Measurements from ENCODE around the gene SLC19A1.

SLC19A1 gene

GRCh38 chr21:45557616-45558043 is 15.4 kb upstream of the SLC19A1 start:
- no peak for DNase-seq

- DNase-seq, result no peak
Observed at GRCh38 chr21:45556645-45557615, 14.7 kb upstream of the SLC19A1 start.

GRCh38 chr21:45556302-45556644 is 14.0 kb upstream of the SLC19A1 start:
- no peak for DNase-seq

- no peak for DNase-seq
Observed at GRCh38 chr21:45555557-45556301, 13.5 kb upstream of the SLC19A1 start.

- DNase-seq, result no peak
Observed at GRCh38 chr21:45555251-45555556, 13.0 kb upstream of the SLC19A1 start.

- DNase-seq, result no peak
Observed at GRCh38 chr21:45554477-45555175, 12.4 kb upstream of the SLC19A1 start.

GRCh38 chr21:45552696-45553391 is 10.6 kb upstream of the SLC19A1 start:
- DNase-seq, result no peak

- no peak for DNase-seq
Observed at GRCh38 chr21:45551783-45552695, 9.8 kb upstream of the SLC19A1 start.

GRCh38 chr21:45551316-45551715 is 9.1 kb upstream of the SLC19A1 start:
- no peak for DNase-seq

- DNase-seq, result no peak
Observed at GRCh38 chr21:45550522-45551210, 8.4 kb upstream of the SLC19A1 start.

- no peak for DNase-seq
Observed at GRCh38 chr21:45549626-45550463, 7.6 kb upstream of the SLC19A1 start.

GRCh38 chr21:45548711-45549491 is 6.7 kb upstream of the SLC19A1 start:
- no peak for DNase-seq

- DNase-seq, result no peak
Observed at GRCh38 chr21:45547545-45547900, 5.3 kb upstream of the SLC19A1 start.

GRCh38 chr21:45546636-45547544 is 4.7 kb upstream of the SLC19A1 start:
- DNase-seq, result no peak

- DNase-seq, result no peak
Observed at GRCh38 chr21:45545691-45546531, 3.7 kb upstream of the SLC19A1 start.

- DNase-seq, result no peak
Observed at GRCh38 chr21:45545236-45545570, 3.0 kb upstream of the SLC19A1 start.

GRCh38 chr21:45544449-45545235 is 2.4 kb upstream of the SLC19A1 start:
- no peak for DNase-seq
